ENCODE measurements around the gene KRT85.

GRCh38 chr12:52314511-52314910 is 52.8 kb downstream of the KRT85 start:
- no peak for TF ChIP-seq CTCF (IDR thresholded peaks at IDR 0.05)
- TF ChIP-seq ZFX (IDR thresholded peaks at IDR 0.05; ENCODE audit: borderline replicate concordance) = no peak

Data from 22Rv1 (cell line).